T-cell (primary cell): ENCODE results near the gene SMPDL3B. TPM values are rescaled to one million over a fixed set of nuclear protein-coding genes. Genes with fewer than 3 reads are reported as not detected.

ENCODE experiments used
- ATAC-seq, 4 experiments: fragments of 200-7000 bp in 3 of 4; fragments of 150-1000 bp in 1 of 4; cut with Tn5 transposase; replicated peaks in 1 of 4; 1 replicate in 3 of 4; 2 replicates in 1 of 4; pipeline ENCODE4 v1.10.0; 2021; ENCODE audit warnings: moderate library complexity in 3 of 4, mild to moderate bottlenecking in 2 of 4, moderate number of reproducible peaks in 1 of 4
- CTCF ChIA-PET, 2 donors: fragments of 300-600 bp; sonication (Branson Sonifier 250); formaldehyde crosslinking; loops; one replicate each; lab custom pipeline; 2022; ENCODE audit warnings: antibody characterized with exemption in 2 of 2; lab: Charles Lee
- POLR2A ChIA-PET, 2 donors: fragments of 300-600 bp; sonication (Branson Sonifier 250); formaldehyde crosslinking; loops; one replicate each; lab custom pipeline; 2022; ENCODE audit warnings: antibody characterized with exemption in 2 of 2; lab: Charles Lee
- DNase-seq, 35 experiments: peaks; one replicate each; pipeline versions ENCODE4 v3.0.0 to v3.0.0-alpha.2; 2013 to 2023
- H3K27ac ChIP-seq: one replicate; pipeline ENCODE4 v1.5.1; 2013; ENCODE audit warnings: low read length
- H3K27me3 ChIP-seq, 2 experiments: replicated peaks in 1 of 2; 1 replicate in 1 of 2; 2 replicates in 1 of 2; pipeline versions ENCODE4 v1.6.1 to v1.7.0; 2013; ENCODE audit warnings: low read length in 1 of 2, mixed read lengths in 1 of 2; ENCODE audit not compliant: control insufficient read depth in 2 of 2, insufficient read depth in 2 of 2; ENCODE audit errors: extremely low read depth in 1 of 2
- H3K36me3 ChIP-seq, 2 donors: 1 replicate in 1 of 2; 2 replicates in 1 of 2; pipeline versions ENCODE4 v1.6.1 to v1.7.0; 2013; ENCODE audit warnings: low read length in 1 of 2; ENCODE audit not compliant: control insufficient read depth in 2 of 2, insufficient read depth in 1 of 2; ENCODE audit errors: extremely low read depth in 1 of 2
- H3K4me1 ChIP-seq, 2 experiments: 1 replicate in 1 of 2; 2 replicates in 1 of 2; pipeline versions ENCODE4 v1.6.1 to v1.7.0; 2013; ENCODE audit warnings: low read length in 2 of 2, mixed read lengths in 1 of 2; ENCODE audit not compliant: insufficient read depth in 2 of 2, control insufficient read depth in 1 of 2; ENCODE audit errors: extremely low read depth in 1 of 2
- H3K4me3 ChIP-seq, 2 donors: 1 replicate in 1 of 2; 2 replicates in 1 of 2; pipeline versions ENCODE4 v1.5.1 to v1.7.0; 2013; ENCODE audit warnings: mild to moderate bottlenecking in 2 of 2, low read length in 1 of 2, moderate library complexity in 1 of 2; ENCODE audit not compliant: control insufficient read depth in 1 of 2; ENCODE audit errors: extremely low read depth in 1 of 2
- H3K9me3 ChIP-seq: 2 replicates; pipeline ENCODE4 v1.7.0; 2013
- H3K27ac Mint-ChIP-seq, 2 donors: one replicate each; pipeline ENCODE4 v1.8.0; 2020 to 2021; ENCODE audit warnings: mild to moderate bottlenecking in 2 of 2, mixed read lengths in 2 of 2
- H3K27me3 Mint-ChIP-seq, 2 donors: one replicate each; pipeline ENCODE4 v1.8.0; 2021 to 2022; ENCODE audit warnings: mixed read lengths in 2 of 2
- H3K36me3 Mint-ChIP-seq: one replicate; pipeline ENCODE4 v1.8.0; 2021; ENCODE audit warnings: mixed read lengths
- H3K4me1 Mint-ChIP-seq, 3 donors: one replicate each; pipeline ENCODE4 v1.8.0; 2020 to 2022; ENCODE audit warnings: mixed read lengths in 3 of 3, mild to moderate bottlenecking in 1 of 3
- H3K4me3 Mint-ChIP-seq, 3 donors: one replicate each; pipeline ENCODE4 v1.8.0; 2020 to 2022; ENCODE audit warnings: mild to moderate bottlenecking in 3 of 3, mixed read lengths in 3 of 3, moderate library complexity in 3 of 3
- H3K9me3 Mint-ChIP-seq, 3 donors: one replicate each; pipeline ENCODE4 v1.8.0; 2020 to 2022; ENCODE audit warnings: mixed read lengths in 3 of 3
- WGBS: methylation state at CpG from one replicate; pipeline ENCODE4 v1.1.5; 2013; ENCODE audit warnings: missing lambda C conversion rate; ENCODE audit not compliant: insufficient coverage; 5-methylcytosine and 5-hydroxymethylcytosine counted together
- total RNA-seq, 35 experiments: library from RNA in 6 of 35; stranded (reverse) in 6 of 35; fragments of 120-200 nt in 1 of 35; gene quantifications; one replicate each; pipeline versions ENCODE4 v1.2.1 to v1.2.4 and lab custom pipeline; 2013 to 2026

The SMPDL3B gene
- total RNA-seq, 5 donors from 2014 or later (not counting 1 experiment from before 2014, with no cell fraction given), result 0.22 to 0.44 (median 0.33) TPM; not detected in 1

DNA sequence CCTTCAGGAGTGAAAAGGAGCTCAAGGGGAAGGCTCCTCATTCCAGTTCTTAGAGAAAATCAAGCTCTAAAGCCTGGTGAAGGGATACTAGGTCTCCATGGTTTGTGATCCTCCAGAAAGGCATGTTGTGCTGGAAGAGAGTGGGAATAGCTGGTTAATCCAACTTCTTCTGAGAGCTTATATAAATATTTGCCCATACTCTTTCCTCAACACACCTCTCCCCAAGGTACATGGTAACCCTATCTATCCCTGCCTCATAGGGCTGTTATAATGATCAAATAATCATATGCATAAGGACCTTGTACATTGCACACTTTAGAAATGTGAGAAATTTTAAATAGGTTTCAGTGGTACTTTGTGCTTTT, 39.6 kb downstream of the SMPDL3B start:
- H3K9me3 ChIP-seq, result no peaks in the 10 kb centered on the region
- Mint-ChIP-seq H3K36me3 (peaks cover 20% of the 10 kb centered on the region), H3K9me3 (no peaks in the 10 kb centered on the region), H3K4me1 (peaks cover 5 to 23% (median 10%) of the 10 kb centered on the region in 3 donors), H3K27ac (no peak overlapping the region), H3K27me3 (no peaks in the 10 kb centered on the region), H3K4me3 (no peak overlapping the region)
- H3K4me3 ChIP-seq, result no peak overlapping the region
- no peaks in the 10 kb centered on the region for H3K27me3 ChIP-seq
- ChIA-PET CTCF (no interaction called here), POLR2A (no interaction called here)
- H3K36me3 ChIP-seq, result peaks cover 3 to 44% of the 10 kb centered on the region in 2 donors
- ATAC-seq (no peak), DNase-seq (no peak)
- H3K4me1 ChIP-seq, result no peaks in the 10 kb centered on the region
- H3K27ac ChIP-seq, result no peak overlapping the region

- Mint-ChIP-seq H3K27ac (no peak overlapping the region), H3K9me3 (no peaks in the 10 kb centered on the region), H3K36me3 (peaks cover 9% of the 10 kb centered on the region), H3K27me3 (no peaks in the 10 kb centered on the region), H3K4me1 (no peaks in the 10 kb centered on the region), H3K4me3 (no peak overlapping the region)
- ChIA-PET POLR2A (interaction anchor here in 1 of 2 donors (0.5 kb wide), 1 partner anchor 32 kb away, joined by 3 read pairs; no protein-coding TSS in a partner anchor), CTCF (interaction anchor here (0.6 to 3.2 kb wide), 8 partner anchors 20 to 170 kb away, joined by 3 to 28 read pairs (median 4); partner anchors contain the start of gene XKR8 (in 1 of the 2))
- Histone ChIP-seq H3K27me3 (no peaks in the 10 kb centered on the region), H3K9me3 (no peaks in the 10 kb centered on the region), H3K36me3 (peaks cover 0 to 16% of the 10 kb centered on the region in 2 donors), H3K4me3 (no peak overlapping the region), H3K27ac (no peak overlapping the region), H3K4me1 (no peaks in the 10 kb centered on the region)
- ATAC-seq (peak; percentile 66 to 73 (median 72)), DNase-seq (peak in 3 of 35 experiments; percentile 19 to 72 (median 26))
- no CpG with 5 or more reads among the region's 1 CpG for WGBS
Measured at GRCh38 chr1:27979151-27979858, 44.5 kb downstream of the SMPDL3B start.

GRCh38 chr1:27979859-27980201, 45.0 kb downstream of the SMPDL3B start:
- Mint-ChIP-seq H3K27me3 (no peaks in the 10 kb centered on the region), H3K4me1 (no peaks in the 10 kb centered on the region), H3K36me3 (peaks cover 9% of the 10 kb centered on the region), H3K27ac (no peak overlapping the region), H3K4me3 (no peak overlapping the region), H3K9me3 (no peaks in the 10 kb centered on the region)
- Histone ChIP-seq H3K4me1 (no peaks in the 10 kb centered on the region), H3K4me3 (no peak overlapping the region), H3K9me3 (no peaks in the 10 kb centered on the region), H3K27me3 (no peaks in the 10 kb centered on the region), H3K27ac (no peak overlapping the region), H3K36me3 (peaks cover 0 to 16% of the 10 kb centered on the region in 2 donors)
- peak in 1 of 4 experiments; percentile 17 for ATAC-seq
- ChIA-PET CTCF (interaction anchor here (0.6 to 3.2 kb wide), 8 partner anchors 20 to 143 kb away, joined by 3 to 28 read pairs (median 3); partner anchors contain the start of gene XKR8 (in 1 of the 2)), POLR2A (no interaction called here)
- no peak for DNase-seq
- no CpG with 5 or more reads among the region's 2 CpGs for WGBS

- DNase-seq (no peak), ATAC-seq (no peak)
- Mint-ChIP-seq H3K4me3 (no peak overlapping the region), H3K4me1 (no peaks in the 10 kb centered on the region), H3K27me3 (no peaks in the 10 kb centered on the region), H3K9me3 (no peaks in the 10 kb centered on the region), H3K27ac (no peak overlapping the region), H3K36me3 (peaks cover 11% of the 10 kb centered on the region)
- H3K27ac ChIP-seq, result no peak overlapping the region
- H3K36me3 ChIP-seq, result peaks cover 4 to 16% of the 10 kb centered on the region in 2 donors
- CTCF ChIA-PET, result interaction anchor here (0.9 to 3.2 kb wide), 7 partner anchors 21 to 124 kb away, joined by 3 to 28 read pairs (median 3); partner anchors contain the start of gene XKR8 (in 1 of the 2)
- H3K9me3 ChIP-seq, result no peaks in the 10 kb centered on the region
- POLR2A ChIA-PET, result no interaction called here
- no peak overlapping the region for H3K4me3 ChIP-seq
- no peaks in the 10 kb centered on the region for H3K4me1 ChIP-seq
- H3K27me3 ChIP-seq, result no peaks in the 10 kb centered on the region
- WGBS, result no CpG with 5 or more reads among the region's 1 CpG
Measured at GRCh38 chr1:27980216-27980845, 45.5 kb downstream of the SMPDL3B start.

DNA sequence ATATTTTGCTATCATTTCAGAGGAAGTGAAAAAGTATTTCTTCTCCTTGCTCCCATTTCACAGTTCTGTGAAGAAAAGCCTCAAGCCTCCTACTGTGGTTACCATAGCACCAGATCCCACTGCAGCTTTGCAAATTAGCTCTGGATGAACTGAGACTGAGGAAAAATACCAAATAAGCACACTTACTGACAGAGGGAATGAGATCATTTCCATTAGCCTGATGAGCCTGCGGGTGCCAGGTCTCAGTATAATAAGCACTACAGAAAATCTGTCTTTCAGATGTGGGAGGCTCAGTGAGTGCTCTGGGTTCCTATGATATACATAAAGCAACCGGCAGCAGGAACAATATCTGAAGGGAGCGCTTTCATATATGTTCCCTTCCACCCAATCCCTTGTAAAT, 46.3 kb downstream of the SMPDL3B start:
- peaks cover 14% of the 10 kb centered on the region for H3K36me3 Mint-ChIP-seq
- DNase-seq, result no peak
- POLR2A ChIA-PET, result interaction anchor here in 1 of 2 donors (0.5 kb wide), 1 partner anchor 443 kb away, joined by 7 read pairs; no protein-coding TSS in a partner anchor

DNA sequence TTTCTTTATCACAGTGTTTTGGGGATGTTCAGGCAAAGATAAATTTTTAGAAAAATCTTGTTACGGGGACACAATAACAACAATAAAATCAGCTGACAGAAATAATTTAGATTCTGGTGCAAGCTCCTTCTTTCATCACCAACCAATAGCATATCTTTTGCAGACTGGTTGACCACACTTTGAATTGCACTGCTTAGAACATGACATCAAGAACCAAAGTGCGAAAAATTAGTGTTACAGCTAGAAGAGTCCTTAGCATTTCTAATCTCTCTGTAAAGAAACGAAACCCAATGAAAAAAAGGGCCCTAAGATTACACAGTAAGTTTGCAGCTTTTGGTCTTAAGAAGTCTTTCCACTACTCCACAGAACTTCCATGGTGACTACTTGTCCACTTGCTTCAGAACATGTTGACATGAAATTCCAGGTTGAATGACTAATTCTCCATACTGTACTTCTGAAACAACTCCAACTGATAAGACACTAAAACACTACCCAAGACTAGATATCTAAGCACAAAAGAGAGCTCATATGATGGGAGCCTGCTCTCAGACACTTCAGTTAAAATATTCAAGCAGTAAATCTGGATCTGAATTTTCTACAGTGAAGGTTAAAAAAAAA, 56.2 kb downstream of the SMPDL3B start:
- no peaks in the 10 kb centered on the region for H3K27me3 Mint-ChIP-seq
- peaks cover 39% of the 10 kb centered on the region for H3K36me3 Mint-ChIP-seq
- CTCF ChIA-PET, result interaction anchor here in 1 of 2 donors (0.7 to 1.0 kb wide), 4 partner anchors 46 to 887 kb away, joined by 3 to 4 read pairs (median 3); no protein-coding TSS in a partner anchor
- H3K4me3 Mint-ChIP-seq, result no peak overlapping the region
- no peak for ATAC-seq
- H3K27ac Mint-ChIP-seq, result peak overlapping the region; percentile 56 to 90
- POLR2A ChIA-PET, result interaction anchor here in 1 of 2 donors (0.5 to 0.6 kb wide), 2 partner anchors 467 to 1085 kb away, joined by 3 read pairs; no protein-coding TSS in a partner anchor
- Histone ChIP-seq H3K36me3 (peaks cover 6 to 36% of the 10 kb centered on the region in 2 donors), H3K27me3 (no peaks in the 10 kb centered on the region), H3K4me3 (no peak overlapping the region), H3K9me3 (no peaks in the 10 kb centered on the region), H3K4me1 (peaks cover 12 to 20% of the 10 kb centered on the region in 2 experiments), H3K27ac (peak overlapping the region; percentile 77)
- WGBS, result 67% methylated on average over 1 of the region's 3 CpGs
- DNase-seq, result peak in 1 of 35 experiments; percentile 17
- no peaks in the 10 kb centered on the region for H3K9me3 Mint-ChIP-seq
- peaks cover 33 to 38% (median 35%) of the 10 kb centered on the region in 3 donors for H3K4me1 Mint-ChIP-seq

More for the DNA sequence above, 46.3 kb downstream of the SMPDL3B start:
- no peak overlapping the region for H3K27ac Mint-ChIP-seq
- H3K4me1 Mint-ChIP-seq, result no peaks in the 10 kb centered on the region
- no peak overlapping the region for H3K4me3 Mint-ChIP-seq
- WGBS, result 100% methylated on average over 1 of the region's 3 CpGs
- H3K9me3 ChIP-seq, result no peaks in the 10 kb centered on the region
- H3K4me3 ChIP-seq, result no peak overlapping the region
- H3K36me3 ChIP-seq, result peaks cover 7 to 12% of the 10 kb centered on the region in 2 donors
- CTCF ChIA-PET, result interaction anchor here (0.5 to 3.2 kb wide), 6 partner anchors 37 to 1063 kb away, joined by 3 to 28 read pairs (median 3); no protein-coding TSS in a partner anchor
- ATAC-seq, result no peak
- H3K9me3 Mint-ChIP-seq, result no peaks in the 10 kb centered on the region
- H3K4me1 ChIP-seq, result no peaks in the 10 kb centered on the region
- H3K27ac ChIP-seq, result no peak overlapping the region
- no peaks in the 10 kb centered on the region for H3K27me3 Mint-ChIP-seq
- no peaks in the 10 kb centered on the region for H3K27me3 ChIP-seq
